Fibroblast of mammary gland (primary cell): ENCODE measurements around the gene PIK3R4.

Source experiments
- DNase-seq: peaks from one replicate; pipeline ENCODE4 v3.0.0-alpha.2; 2010; ENCODE audit warnings: low read depth
- H3K4me3 ChIP-seq: 2 replicates; pipeline ENCODE4 v1.5.1; 2011; ENCODE audit warnings: low read depth, mild to moderate bottlenecking, low read length, moderate library complexity; ENCODE audit not compliant: control insufficient read depth
- CTCF ChIP-seq: conservative IDR thresholded peaks from 2 replicates; pipeline ENCODE4 v1.5.1; 2011; ENCODE audit warnings: low read depth, low read length, inconsistent platforms; ENCODE audit not compliant: control insufficient read depth, insufficient read depth

Gene PIK3R4

GRCh38 chr3:130783629-130784028 is 37.0 kb upstream of the PIK3R4 start:
- no peak for TF ChIP-seq CTCF
- no peak overlapping the region for H3K4me3 ChIP-seq
- no peak for DNase-seq

DNA sequence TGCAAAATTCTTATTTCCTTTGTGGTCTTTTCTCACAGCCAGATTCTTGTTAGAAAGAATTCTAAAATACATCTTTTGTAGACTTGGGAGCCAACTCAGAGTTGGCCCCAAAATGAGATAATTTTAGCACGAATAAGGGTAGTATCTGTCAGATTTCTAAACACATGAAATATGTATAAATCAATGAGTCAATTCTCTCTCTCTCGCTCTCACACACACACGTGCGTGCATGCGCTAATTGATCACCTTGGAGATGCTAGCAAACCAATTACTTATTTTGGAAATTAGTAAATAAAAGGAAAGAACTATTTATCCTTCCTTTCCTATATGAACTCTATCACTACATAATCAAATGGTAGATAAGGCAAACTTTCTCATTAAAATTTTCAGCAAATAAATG is 32.9 kb upstream of the PIK3R4 start:
- no peak for DNase-seq
- TF ChIP-seq CTCF: no peak
- H3K4me3 ChIP-seq: no peak overlapping the region

- H3K4me3 ChIP-seq: no peak overlapping the region
- no peak for DNase-seq
- no peak for TF ChIP-seq CTCF
Measured at GRCh38 chr3:130779031-130779430, 32.4 kb upstream of the PIK3R4 start.

DNA sequence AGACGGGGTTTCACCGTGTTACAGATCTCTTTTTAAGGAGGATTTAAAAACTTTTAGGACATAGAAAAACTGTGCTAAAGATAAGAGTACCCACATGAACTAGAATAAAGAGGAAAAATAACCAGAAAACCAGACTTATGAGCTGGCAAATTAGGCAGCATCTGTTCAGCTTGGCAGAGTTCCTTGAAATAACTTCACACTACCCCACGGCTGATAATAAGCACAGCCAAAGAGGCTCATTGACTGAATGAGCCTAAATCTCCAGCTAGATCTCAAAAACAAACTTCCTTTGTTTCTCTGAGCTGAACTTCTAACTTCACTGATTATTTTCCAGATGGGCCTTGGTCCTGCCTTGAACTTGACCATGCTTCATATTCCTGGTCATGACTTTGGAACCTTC is 26.7 kb upstream of the PIK3R4 start:
- H3K4me3 ChIP-seq: no peak overlapping the region
- TF ChIP-seq CTCF: no peak
- DNase-seq: no peak

DNA sequence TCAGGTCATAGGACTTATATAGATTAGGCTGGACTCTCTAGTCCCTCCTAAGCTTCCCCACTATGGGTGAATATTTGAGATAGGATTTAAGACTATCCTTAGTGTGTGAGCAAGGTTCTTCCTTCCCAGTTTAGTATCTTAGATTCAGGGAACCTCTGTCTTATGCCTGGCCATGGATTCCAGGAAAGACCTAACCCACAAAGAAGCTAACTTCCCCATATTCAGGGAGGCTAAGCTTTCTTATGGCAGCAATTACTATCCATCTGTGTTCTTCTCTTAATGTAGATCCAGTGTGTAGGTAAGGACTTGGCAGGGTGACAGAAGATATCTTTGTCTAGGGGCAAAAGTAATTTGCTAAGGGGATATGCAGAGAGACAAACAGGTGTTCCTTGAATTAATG is 25.5 kb upstream of the PIK3R4 start:
- TF ChIP-seq CTCF: no peak
- no peak for DNase-seq
- no peak overlapping the region for H3K4me3 ChIP-seq

GRCh38 chr3:130770644-130771043 is 24.0 kb upstream of the PIK3R4 start:
- TF ChIP-seq CTCF: no peak
- H3K4me3 ChIP-seq: no peak overlapping the region
- no peak for DNase-seq

DNA sequence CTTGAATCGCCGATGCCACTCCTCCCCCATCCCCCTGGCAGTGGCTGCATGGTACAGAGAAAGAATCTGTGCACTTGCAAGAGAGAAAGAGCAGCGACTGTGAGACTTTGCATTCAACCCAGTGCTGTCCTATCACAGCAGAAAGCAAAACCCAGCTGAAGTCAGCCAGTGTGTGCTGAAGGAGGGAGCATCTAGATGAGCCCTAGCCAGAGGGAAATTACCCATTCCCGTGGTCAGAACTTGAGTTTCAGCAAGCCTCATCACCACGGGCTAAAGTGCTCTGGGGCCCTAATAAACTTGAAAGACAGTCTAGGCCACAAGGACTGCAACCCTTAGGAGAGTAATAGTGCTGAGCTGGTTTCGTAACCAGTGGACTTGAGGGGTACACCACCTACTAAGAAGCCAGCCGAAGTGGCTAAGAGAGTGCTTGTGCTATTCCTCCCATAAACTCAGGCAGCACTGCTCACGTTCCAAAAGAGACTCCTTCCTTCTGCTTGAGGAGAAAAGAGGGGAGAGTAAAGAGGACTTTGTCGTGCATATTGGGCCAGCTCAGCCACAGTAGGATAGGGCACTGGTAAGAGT is 15.2 kb upstream of the PIK3R4 start:
- DNase-seq: no peak
- no peak overlapping the region for H3K4me3 ChIP-seq
- no peak for TF ChIP-seq CTCF
